ENCODE measurements around the gene VASP.

DNA sequence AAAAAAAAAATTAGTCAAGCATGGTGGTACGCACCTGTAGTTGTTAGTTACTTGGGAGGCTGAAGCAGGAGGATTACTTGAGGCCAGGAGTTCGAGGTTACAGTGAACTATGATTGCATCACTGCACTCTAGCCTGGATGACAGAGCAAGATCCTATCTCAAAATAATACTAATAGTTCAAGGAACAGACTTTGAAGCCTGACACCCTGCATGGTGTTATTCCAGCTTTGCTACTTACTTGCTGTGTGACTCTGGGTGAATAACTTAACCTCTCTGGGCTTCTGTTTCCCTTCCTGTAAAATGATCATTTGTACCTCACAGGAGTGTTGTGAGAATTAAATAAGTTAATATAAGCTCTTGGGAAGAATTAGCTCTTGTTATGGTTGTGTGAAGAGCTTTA is 43.0 kb upstream of the VASP start:
- TF ChIP-seq POLR2A (IDR thresholded peaks at IDR 0.05; ENCODE audit: low read depth, low read length) (no peak), MAFK (IDR thresholded peaks at IDR 0.05; ENCODE audit: low read depth, low read length) (no peak), MXI1 (IDR thresholded peaks at IDR 0.05; ENCODE audit: borderline replicate concordance, low read depth, low read length) (no peak), SMC3 (IDR thresholded peaks at IDR 0.05; ENCODE audit: low read depth, low read length) (no peak), CEBPB (IDR thresholded peaks at IDR 0.05; ENCODE audit: low read depth, low read length) (peak; percentile 73), MAZ (IDR thresholded peaks at IDR 0.05; ENCODE audit: borderline replicate concordance, low read depth, low read length) (no peak), RAD21 (IDR thresholded peaks at IDR 0.05; ENCODE audit: low read length) (no peak), NFE2L2 (IDR thresholded peaks at IDR 0.05; ENCODE audit: low read depth, low read length) (no peak), FOS (IDR thresholded peaks at IDR 0.05; ENCODE audit: low read depth, low read length) (no peak), BHLHE40 (IDR thresholded peaks at IDR 0.05; ENCODE audit: low read depth, low read length) (no peak), RCOR1 (IDR thresholded peaks at IDR 0.05; ENCODE audit: insufficient replicate concordance, low read length) (no peak)
- TF ChIP-seq, protein P1, sequence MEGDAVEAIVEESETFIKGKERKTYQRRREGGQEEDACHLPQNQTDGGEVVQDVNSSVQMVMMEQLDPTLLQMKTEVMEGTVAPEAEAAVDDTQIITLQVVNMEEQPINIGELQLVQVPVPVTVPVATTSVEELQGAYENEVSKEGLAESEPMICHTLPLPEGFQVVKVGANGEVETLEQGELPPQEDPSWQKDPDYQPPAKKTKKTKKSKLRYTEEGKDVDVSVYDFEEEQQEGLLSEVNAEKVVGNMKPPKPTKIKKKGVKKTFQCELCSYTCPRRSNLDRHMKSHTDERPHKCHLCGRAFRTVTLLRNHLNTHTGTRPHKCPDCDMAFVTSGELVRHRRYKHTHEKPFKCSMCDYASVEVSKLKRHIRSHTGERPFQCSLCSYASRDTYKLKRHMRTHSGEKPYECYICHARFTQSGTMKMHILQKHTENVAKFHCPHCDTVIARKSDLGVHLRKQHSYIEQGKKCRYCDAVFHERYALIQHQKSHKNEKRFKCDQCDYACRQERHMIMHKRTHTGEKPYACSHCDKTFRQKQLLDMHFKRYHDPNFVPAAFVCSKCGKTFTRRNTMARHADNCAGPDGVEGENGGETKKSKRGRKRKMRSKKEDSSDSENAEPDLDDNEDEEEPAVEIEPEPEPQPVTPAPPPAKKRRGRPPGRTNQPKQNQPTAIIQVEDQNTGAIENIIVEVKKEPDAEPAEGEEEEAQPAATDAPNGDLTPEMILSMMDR (conservative IDR thresholded peaks at IDR 0.05; ENCODE audit: low read depth, low read length), result no peak

Measured in IMR-90 (cell line).